Kidney epithelial cell (primary cell): ENCODE data around the gene MAP3K12. TPM values are rescaled to one million over a fixed set of nuclear protein-coding genes. Genes with fewer than 3 reads are reported as not detected.

Experiments used
- DNase-seq: peaks from one replicate; pipeline ENCODE4 v3.0.0-alpha.2; 2010; ENCODE audit warnings: low read depth
- H3K27me3 ChIP-seq: 2 replicates; pipeline ENCODE4 v1.6.0; 2011; ENCODE audit warnings: low read length; ENCODE audit not compliant: control insufficient read depth, insufficient read depth
- H3K36me3 ChIP-seq: 2 replicates; pipeline ENCODE4 v1.5.1; 2011; ENCODE audit warnings: low read length; ENCODE audit not compliant: control insufficient read depth, insufficient read depth
- H3K4me3 ChIP-seq: 2 replicates; pipeline ENCODE4 v1.5.1; 2011; ENCODE audit warnings: low read depth, mild to moderate bottlenecking, control low read depth, low read length
- total RNA-seq: library from RNA; depleted of rRNA; stranded (reverse); fragments of >200 nt; gene quantifications from 2 replicates; pipeline ENCODE4 v1.2.3, GENCODE V29; 2015
- TF ChIP-seq, protein P1 (sequence below): IDR thresholded peaks from 2 replicates; pipeline ENCODE4 v1.5.1; 2011; ENCODE audit warnings: mild to moderate bottlenecking, moderate library complexity, low read length, control low read depth, inconsistent platforms; ENCODE audit not compliant: insufficient read depth, poor library complexity, severe bottlenecking

MAP3K12 gene
- total RNA-seq, 1 donor from 2014 or later: 12.3 TPM

DNA sequence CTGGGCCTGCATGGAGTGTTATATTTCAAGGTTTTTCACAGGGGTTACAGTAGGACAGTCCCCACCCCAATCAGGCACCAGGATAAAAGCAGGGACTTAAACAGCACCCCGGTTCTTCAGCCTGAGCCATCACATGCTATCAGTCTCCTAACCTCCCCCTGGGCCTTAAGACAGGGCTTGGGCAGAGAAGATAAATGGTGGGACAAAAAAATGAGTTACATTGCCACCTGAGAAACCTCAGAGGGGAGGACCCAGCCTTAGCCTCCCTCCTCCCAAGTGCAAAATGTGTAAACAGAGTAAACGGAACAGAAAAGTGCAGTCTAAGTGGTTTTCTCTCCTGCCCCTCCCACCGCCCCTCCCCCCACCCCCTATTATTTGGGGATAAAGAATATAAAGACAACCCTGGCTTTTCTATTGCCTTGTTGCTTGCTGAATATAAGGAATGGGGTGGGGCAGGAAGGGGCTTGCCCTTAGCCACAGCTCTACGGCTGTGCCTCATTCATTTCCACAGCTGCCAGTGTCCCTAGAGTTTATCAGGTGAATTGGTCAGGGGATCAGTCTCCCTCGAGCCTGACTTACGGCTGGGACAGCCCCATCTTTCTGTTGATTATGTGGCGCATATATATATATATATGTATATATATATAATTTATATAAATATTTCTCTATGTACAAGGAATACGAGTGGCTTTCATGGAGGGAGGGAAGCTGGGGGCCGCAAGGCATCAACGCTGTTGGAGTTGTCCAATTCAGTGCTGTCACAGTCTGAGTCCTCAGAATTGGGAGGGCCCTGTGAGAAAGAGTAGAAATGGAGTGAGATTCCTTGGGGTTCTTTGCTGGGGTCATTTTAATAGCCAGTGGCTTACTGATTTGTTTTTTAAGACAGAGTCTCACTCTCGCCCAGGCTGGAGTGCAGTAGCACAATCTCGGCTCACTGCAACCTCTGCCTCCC is 18.5 kb downstream of the MAP3K12 start:
- H3K4me3 ChIP-seq: no peak overlapping the region
- H3K36me3 ChIP-seq: peaks cover 8% of the 10 kb centered on the region

DNA sequence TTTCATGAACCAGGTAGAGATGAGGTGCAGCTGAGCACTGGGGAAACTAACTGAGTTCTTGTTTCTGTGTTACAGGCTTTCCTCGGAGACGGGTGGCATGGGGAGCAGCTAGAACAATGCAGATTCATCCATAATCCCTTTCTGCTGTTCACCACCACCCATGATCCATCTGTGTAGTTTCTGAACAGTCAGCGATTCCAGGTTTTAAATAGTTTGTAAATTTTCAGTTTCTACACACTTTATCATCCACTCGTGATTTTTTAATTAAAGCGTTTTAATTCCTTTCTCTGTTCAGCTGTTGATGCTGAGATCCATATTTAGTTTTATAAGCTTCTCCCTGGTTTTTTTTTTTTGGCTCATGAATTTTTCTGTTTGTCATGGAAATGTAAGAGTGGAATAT is 19.9 kb downstream of the MAP3K12 start:
- H3K27me3 ChIP-seq: no peaks in the 10 kb centered on the region
- TF ChIP-seq, protein P1, sequence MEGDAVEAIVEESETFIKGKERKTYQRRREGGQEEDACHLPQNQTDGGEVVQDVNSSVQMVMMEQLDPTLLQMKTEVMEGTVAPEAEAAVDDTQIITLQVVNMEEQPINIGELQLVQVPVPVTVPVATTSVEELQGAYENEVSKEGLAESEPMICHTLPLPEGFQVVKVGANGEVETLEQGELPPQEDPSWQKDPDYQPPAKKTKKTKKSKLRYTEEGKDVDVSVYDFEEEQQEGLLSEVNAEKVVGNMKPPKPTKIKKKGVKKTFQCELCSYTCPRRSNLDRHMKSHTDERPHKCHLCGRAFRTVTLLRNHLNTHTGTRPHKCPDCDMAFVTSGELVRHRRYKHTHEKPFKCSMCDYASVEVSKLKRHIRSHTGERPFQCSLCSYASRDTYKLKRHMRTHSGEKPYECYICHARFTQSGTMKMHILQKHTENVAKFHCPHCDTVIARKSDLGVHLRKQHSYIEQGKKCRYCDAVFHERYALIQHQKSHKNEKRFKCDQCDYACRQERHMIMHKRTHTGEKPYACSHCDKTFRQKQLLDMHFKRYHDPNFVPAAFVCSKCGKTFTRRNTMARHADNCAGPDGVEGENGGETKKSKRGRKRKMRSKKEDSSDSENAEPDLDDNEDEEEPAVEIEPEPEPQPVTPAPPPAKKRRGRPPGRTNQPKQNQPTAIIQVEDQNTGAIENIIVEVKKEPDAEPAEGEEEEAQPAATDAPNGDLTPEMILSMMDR: no peak
- peaks cover 6% of the 10 kb centered on the region for H3K36me3 ChIP-seq
- DNase-seq: no peak
- H3K4me3 ChIP-seq: no peak overlapping the region

More for the DNA sequence above, 18.5 kb downstream of the MAP3K12 start:
- DNase-seq: no peak
- no peaks in the 10 kb centered on the region for H3K27me3 ChIP-seq
- TF ChIP-seq, protein P1: no peak

DNA sequence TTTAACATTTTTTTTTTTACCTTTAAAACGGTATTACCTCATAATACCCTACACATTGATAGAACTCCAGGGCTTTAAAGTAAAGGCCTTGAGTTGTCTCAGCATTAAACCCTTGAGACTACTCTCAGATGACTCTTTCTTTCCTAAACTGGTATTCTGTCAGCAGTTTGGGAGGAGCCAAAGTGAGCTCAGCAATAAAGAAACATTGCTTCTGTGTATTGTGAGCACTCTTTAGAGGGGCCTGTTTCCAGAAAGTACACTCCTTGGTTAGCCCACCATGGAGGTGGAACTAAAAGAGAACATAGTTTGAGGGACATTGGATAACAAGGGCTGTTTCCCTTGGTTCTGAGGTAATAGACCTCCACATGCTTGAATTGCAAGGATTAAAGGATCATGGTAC is 20.4 kb downstream of the MAP3K12 start:
- peaks cover 4% of the 10 kb centered on the region for H3K36me3 ChIP-seq

DNA sequence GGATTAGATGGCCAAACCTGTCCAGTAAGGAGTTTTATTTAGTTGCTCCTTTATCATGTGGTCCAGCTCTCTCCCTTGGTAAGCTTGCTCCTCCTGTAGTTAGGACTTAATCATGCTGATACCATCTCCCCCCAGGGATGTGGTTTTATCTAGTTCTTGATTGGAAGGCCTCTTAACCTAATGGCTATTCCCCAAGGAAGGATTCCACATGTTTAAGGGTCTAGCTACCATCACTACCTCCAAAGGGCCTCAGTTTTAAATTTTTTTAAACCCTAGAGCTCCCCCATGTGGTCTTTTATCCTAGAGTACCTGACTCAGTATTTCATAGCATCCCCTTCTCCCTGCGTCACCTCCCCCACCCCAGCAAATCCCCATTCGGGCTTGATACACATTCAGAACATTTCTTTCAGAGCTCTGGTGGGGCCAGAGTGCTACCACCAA is 22.5 kb downstream of the MAP3K12 start:
- DNase-seq: no peak
- Histone ChIP-seq H3K27me3 (no peaks in the 10 kb centered on the region), H3K36me3 (no peaks in the 10 kb centered on the region), H3K4me3 (no peak overlapping the region)
- TF ChIP-seq, protein P1: peak; percentile 40

More for the DNA sequence above, 20.4 kb downstream of the MAP3K12 start:
- no peak for DNase-seq
- TF ChIP-seq, protein P1: no peak
- Histone ChIP-seq H3K4me3 (no peak overlapping the region), H3K27me3 (no peaks in the 10 kb centered on the region)

DNA sequence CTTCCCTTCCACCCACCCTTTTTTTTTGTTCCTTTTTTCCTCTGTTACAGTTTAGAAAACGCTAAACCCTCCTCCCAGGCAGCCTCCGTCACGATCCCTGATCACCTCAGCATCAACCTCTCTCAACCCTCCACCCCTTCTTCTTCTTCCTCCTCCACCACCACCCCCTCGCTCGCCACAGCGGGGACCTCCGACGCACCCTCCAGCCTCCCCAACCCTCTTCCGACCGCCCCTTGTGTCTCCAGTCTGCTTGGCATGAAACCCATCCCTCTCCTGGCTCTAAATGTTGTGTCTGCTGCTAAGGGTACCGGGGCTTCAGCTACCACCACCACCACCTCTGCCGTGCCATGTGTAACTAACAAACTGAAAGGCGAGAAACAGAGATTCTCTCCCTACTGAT is 24.4 kb downstream of the MAP3K12 start:
- H3K36me3 ChIP-seq: no peaks in the 10 kb centered on the region
- H3K4me3 ChIP-seq: no peak overlapping the region
- no peaks in the 10 kb centered on the region for H3K27me3 ChIP-seq
- TF ChIP-seq, protein P1: no peak
- DNase-seq: no peak

DNA sequence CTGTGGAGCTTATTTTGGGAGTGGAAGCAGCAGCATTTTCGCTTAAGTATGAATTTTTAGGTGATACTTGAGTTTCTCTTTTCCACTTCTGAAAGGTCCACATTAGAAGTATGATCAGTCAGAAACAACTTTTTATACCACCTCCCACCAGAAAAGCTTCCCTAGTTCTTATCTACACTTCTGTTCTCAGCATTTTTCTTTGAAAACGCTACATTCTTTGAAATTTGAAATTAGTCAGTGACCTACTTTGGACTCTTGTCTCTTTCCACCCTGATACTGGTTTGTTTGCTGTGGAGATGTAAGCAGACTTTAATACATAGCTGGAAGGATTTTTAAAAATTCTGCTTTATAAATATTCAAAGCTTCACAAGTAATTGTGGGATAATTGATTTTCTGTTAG is 25.2 kb downstream of the MAP3K12 start:
- Histone ChIP-seq H3K36me3 (no peaks in the 10 kb centered on the region), H3K27me3 (no peaks in the 10 kb centered on the region), H3K4me3 (no peak overlapping the region)
- TF ChIP-seq, protein P1: no peak
- DNase-seq: no peak
